Measurements from ENCODE around the gene ZNF638. TPM values are rescaled to one million over a fixed set of nuclear protein-coding genes. Genes with fewer than 3 reads are reported as not detected.
"Not testable (repeated sequence)": the region's sequence is repeated elsewhere in the genome, so short reads cannot be mapped to it uniquely, and the experiment has no call there.

Gene ZNF638
- total RNA-seq, 1 donor from 2014 or later: 52.0 TPM

GRCh38 chr2:71402427-71402826 is 70.8 kb downstream of the ZNF638 start:
- no peak for ATAC-seq

DNA sequence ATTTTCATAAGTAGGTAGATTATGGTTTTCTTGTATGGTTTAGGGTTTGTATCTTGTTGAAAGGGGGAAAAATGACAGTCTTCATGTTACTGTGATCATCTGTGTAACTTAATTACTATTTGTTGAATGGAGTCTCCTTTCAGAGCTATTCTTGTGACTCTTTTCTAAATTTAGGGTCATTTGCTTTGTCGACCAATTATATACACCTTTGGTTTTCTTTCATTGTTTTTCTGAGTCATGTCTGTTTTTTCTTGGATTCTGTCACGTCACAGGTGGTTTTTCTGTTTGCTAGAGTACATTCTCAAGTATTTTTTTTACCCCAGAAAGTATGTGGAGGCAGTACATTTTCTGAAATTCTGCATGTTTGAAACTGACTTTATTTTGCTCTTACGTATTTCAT is 78.0 kb downstream of the ZNF638 start:
- ATAC-seq: no peak

DNA sequence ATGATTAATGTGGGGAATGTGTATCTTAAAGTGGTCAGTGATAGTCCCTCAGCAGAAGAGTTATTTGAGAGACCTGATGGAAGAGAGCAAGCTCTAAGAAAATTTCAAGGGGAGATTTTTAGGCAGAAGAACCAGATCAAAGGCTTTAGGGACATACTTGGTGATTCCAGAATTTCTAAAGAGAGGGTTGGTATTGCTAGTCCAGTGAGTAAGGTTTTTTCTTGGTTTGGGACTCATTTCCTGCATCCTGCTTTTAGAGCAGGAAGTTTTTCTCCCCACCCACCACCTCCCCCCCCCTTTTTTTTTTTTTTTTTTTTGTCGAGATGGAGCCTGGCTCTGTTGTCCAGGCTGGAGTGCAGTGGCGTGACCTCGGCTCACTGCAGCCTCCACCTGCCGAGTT is 79.1 kb downstream of the ZNF638 start:
- ATAC-seq: no peak

- ATAC-seq: not testable (repeated sequence)
Measured at GRCh38 chr2:71416866-71417265, 85.3 kb downstream of the ZNF638 start.

DNA sequence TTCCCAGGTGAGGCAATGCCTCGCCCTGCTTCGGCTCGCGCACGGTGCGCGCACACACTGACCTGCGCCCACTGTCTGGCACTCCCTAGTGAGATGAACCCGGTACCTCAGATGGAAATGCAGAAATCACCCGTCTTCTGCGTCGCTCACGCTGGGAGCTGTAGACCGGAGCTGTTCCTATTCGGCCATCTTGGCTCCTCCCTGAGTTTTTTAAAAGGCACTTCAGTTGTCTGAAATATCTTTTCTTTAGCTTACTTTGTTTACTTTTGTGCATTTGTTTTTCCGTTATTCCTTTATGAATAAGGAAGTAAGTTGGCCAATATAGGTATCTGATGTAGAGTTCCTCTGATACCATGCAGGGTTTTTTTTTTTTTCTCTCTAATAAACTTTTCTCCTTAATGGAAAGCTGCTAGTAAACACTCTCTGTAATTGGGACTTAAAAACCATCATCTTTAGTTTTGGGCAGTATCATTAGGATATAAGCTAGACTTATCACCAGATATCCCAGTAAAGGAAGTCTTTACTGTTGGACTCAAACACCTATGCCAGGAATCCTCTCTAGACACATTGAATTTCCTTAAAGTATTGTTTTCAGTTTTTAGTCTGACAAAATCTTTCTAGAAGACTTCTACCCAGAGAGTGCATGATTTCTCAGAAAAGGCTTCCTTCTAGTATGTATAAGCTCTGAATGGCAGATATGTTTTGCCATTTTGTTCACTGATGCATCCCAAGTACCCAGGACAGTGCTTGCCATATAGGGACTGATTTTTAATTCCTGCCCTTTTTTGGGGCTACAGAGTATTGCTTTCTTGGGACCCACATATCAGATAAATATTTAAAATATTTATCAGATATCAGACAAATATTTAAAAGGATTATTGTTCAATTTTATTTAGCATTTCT is 86.0 kb downstream of the ZNF638 start:
- ATAC-seq: no peak

DNA sequence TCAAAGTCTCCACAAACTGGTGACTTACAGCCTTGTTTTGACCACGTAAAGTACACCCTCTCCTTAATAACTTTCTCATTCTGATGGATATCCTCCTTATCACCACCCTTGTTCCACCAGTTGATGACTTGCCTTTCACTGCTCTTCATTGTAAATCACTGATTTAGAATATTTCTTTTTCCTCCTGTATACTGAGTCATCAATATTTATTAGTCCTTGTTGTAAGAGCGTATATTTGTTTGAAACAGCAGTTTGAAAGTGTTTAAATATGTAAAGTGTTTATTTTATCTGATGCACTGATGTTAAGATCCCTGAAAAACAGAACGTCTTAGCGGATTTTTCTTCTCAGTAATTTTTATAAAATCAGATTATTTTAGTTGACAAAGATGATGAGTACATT is 87.6 kb downstream of the ZNF638 start:
- no peak for ATAC-seq

- ATAC-seq: no peak
Measured at GRCh38 chr2:71419976-71420375, 88.4 kb downstream of the ZNF638 start.

- no peak for ATAC-seq
Measured at GRCh38 chr2:71422786-71423185, 91.2 kb downstream of the ZNF638 start.

DNA sequence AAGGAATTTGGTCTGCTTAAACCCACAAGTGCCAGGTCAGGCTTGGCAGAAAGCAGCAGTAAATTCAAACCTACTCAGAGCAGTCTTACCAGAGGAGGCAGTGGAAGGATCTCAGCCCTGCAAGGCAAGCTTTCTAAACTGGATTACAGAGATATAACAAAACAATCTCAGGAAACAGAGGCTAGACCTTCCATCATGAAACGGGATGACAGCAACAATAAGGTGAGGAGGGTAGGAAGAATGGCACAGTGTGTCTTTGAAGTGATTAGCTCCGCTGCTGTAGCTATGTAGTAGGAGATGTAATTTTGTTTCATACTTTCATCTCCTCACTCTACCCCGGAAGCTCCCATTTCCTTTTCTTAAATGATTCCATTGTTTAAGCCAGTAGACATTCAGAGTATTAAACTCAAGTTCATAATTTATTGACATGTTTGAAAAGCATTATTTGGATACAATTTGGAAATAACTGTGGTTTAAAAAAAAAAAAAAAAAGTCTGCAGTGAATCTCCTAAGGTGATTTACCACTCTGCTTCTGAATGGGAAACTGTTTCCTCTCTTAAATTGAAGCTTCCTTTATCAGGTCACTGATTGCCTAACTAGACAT is 92.3 kb downstream of the ZNF638 start:
- no peak for ATAC-seq

- ATAC-seq: no peak
Measured at GRCh38 chr2:71426721-71427120, 95.1 kb downstream of the ZNF638 start.

DNA sequence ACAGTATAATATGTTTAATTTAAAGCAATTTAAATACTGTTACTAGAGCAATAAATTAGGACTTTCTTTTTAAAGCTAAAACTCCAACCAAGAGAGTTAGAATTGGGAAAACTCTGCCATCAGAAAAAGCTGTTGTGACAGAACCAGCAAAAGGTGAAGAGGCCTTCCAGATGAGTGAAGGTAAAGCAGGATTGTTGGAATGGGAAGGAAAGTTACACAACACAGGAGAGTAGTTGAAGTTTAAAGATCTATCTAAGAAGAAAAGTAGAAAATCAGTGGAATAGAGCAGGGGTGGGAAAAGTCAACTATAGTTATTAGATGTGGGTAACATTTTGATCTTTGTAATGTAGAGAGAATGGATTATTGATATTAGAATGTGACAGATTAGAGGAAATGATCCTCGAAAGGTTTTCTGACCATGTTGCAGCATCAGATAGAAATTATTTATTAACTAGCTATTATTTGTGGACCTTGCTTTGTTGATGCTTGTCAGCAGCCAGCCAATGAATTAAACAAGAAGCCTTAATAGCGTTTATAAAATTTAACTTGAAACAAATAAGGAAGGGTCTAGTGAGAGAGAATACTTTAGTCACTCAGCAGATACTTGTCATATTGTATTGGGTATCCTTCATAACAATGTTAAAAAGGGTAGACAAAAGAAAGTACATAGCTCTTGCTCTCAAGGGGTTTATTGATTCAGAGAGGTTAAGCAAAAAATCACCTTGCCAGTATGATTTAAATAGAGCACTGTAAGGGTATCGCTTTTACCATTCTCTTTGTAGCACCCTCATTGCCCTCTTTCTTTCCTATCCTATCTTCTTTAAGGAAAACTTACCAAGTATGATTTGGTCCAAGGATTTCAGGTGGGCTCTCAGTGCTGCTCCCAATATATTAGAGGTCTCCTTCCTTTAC is 97.1 kb downstream of the ZNF638 start:
- ATAC-seq: no peak

DNA sequence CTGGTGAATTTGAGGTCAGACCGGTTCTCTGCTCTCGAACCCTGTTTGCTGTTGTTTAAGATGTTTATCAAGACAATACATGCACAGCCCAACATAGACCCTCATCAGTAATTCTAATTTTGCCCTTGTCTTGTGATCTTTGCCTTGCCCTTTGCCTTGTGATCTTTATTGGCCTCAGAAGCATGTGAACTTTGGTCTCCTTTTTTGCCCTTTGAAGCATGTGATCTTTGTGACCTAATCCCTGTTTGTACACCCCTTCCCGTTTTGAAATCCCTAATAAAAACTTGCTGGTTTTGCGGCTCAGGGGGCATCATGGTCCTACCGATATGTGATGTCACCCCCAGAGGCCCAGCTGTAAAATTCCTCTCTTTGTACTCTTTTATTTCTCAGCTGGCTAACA is 113.6 kb downstream of the ZNF638 start:
- not testable (repeated sequence) for ATAC-seq

- no peak for ATAC-seq
Measured at GRCh38 chr2:71446505-71446904, 114.9 kb downstream of the ZNF638 start.

DNA sequence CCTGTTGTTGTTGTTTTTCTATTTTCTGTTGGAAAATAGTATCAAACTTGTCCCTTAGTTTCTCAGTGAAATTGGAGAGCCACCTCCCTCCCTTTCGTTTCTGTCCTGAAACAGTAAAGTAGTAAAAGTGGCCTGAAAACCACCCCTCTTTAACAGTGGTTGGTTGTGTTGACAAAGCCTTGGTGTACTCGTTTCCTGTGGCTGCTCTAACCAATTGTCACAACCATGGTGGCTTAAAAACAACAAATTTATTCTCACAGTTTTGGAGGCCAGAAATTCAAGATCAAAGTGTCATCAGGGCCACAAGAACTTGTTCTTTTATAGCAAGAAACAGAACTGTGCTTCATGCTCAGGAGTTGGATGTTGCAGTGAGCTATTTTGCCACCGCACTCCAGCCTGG is 117.8 kb downstream of the ZNF638 start:
- ATAC-seq: no peak

DNA sequence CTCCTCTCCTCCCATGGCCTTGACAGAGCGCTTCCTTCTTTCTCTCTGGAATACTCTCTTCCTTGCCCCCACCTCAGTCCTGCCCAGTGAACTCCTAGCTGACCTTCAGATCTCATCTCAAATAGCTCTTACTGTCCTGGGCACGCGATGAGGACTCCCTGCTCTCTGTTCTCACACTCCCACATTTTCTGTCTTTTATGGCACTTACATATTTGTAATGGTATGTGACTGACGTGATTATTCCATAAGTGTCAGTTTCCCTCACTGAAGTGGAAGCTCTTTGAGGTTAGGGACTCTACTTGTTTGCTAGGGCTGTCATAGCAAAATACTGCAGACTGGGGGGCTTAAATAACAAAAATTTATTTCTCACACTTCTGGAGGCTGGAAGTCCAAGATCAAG is 120.1 kb downstream of the ZNF638 start:
- no peak for ATAC-seq

- peak; percentile 77 for ATAC-seq
Measured at GRCh38 chr2:71452565-71452964, 121.0 kb downstream of the ZNF638 start.

GRCh38 chr2:71453404-71454220 is 122.0 kb downstream of the ZNF638 start, which contains the start of gene DYSF:
Gene DYSF, plus strand, starts transcription at chr2:71453561.
- peak; percentile 41 for ATAC-seq

- no peak for ATAC-seq
Measured at GRCh38 chr2:71454221-71455010, 122.8 kb downstream of the ZNF638 start.

DNA sequence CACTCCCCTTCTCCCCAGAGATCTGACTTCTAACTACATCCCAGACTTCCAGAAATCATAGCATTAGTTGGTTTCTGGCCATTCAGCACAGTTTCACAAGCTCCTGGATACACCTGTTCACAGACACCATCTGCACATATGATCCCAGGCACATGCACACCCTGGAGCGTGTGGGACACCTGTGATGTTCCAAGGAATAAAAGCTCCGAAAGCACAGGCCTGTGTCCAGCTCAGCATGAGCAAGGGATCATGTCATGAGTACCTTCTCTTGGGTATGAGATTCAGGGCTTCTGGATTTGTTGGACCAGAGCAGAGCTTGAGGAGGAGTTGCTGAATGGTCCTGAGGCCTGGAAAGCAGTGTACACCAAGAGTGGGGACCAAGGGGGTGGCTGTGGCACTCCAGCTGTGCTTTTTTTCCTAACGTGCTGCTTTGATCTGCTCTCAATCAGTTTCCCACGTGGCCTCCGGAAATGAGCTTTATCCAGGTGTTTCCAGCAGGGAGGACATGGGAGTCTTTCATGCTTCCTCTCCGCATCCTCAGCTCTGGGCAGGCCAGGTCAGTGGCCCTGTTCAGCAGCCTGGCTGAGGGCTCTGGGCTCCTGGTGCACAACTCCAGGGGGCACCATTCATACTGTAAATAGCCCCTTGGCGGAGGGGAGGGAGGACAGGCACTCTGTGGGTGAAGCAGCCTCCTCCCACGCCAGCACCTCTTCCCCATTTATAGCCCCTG is 123.6 kb downstream of the ZNF638 start:
- no peak for ATAC-seq

DNA sequence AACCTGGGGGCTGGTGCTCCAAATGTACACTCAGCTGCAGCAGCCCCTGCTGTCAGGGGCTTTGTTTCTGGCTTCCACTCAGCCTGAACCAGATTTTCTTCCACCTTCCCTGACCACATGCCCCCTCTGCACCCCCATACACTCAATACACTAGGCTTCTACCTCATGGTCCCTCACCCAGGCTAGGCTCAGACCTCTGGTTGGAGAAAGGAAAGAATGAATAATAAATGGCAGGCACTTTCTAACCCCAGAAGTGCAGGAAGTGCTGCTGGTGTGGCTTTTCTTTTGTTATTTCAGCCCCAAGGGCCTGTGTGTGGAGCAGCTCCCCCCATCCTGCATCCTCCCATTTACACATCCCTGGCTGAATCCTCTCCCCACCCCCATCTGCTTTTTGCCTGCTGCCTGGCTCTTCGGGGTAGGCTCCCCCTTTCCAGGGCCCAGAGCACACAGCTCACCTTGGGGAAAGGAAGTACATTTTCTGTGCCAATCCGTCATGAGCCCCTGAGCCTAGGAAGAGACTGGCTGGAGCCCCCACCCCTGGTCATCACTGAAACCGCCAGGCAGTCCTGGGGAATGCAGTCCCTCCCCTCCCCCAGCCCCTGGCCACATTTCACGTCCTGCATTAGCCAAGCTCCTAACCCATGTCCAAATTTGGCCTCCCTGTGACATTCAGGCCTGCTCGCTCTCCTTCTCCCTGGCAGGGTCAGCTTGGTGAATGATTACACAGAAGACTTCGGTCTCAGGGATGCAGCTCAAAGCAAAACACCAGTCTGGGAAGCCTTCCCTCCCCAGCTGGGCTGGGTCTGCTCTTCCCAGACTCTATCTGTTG is 124.4 kb downstream of the ZNF638 start:
- no peak for ATAC-seq
